NOMO-1 (cell line): ENCODE results near the gene MORN1.

Experiments
- DNase-seq, 2 experiments: peaks; one replicate each; lab custom pipeline; 2025; ENCODE audit not compliant: unreplicated experiment in 2 of 2; lab: John Stamatoyannopoulos, UW

MORN1 gene

DNA sequence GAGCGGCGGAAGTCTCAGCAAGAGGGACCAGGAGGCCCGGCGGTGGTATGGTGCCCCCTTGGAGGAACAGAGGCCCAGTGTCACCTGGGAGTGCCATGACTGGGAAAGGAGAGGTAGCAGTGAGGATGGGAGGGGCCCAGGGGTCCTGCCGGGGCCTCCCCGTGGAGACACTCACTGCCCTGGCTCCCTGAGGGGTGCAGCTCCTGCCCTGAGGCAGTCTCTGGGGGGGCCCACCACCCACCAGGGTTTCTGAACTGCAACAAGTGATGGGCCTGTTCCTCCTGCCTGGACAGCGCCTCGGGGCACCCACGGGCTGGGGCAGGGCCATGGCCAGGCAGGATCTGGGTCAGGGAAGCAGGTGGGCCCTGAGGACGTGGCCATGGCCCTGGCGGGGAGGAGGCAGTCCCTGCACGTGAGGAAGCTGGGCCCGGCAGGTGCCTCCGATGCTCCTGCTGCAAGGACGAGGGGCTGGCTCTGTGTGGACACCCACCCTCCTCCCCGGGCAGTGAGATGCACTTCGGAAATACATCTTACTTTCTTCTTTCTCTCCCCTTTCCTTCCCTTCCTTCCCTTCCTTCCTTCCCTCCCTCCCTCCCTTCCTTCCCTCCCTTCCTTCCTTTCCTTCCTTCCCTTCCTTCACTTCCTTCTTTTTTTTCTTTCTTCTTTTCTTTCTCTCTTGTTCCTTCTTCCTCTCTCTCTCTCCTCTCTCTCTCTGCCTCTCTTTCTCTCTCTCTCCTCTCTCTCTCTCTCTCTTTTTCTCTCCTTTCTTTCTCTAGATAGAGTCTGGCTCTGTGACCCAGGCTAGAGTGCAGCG is 66.6 kb downstream of the MORN1 start:
- DNase-seq = no peak

- no peak for DNase-seq
Observed at GRCh38 chr1:2323451-2323974, 67.8 kb downstream of the MORN1 start.

- no peak for DNase-seq
Observed at GRCh38 chr1:2322581-2323211, 68.7 kb downstream of the MORN1 start.

GRCh38 chr1:2322065-2322571 is 69.2 kb downstream of the MORN1 start:
- no peak for DNase-seq

DNA sequence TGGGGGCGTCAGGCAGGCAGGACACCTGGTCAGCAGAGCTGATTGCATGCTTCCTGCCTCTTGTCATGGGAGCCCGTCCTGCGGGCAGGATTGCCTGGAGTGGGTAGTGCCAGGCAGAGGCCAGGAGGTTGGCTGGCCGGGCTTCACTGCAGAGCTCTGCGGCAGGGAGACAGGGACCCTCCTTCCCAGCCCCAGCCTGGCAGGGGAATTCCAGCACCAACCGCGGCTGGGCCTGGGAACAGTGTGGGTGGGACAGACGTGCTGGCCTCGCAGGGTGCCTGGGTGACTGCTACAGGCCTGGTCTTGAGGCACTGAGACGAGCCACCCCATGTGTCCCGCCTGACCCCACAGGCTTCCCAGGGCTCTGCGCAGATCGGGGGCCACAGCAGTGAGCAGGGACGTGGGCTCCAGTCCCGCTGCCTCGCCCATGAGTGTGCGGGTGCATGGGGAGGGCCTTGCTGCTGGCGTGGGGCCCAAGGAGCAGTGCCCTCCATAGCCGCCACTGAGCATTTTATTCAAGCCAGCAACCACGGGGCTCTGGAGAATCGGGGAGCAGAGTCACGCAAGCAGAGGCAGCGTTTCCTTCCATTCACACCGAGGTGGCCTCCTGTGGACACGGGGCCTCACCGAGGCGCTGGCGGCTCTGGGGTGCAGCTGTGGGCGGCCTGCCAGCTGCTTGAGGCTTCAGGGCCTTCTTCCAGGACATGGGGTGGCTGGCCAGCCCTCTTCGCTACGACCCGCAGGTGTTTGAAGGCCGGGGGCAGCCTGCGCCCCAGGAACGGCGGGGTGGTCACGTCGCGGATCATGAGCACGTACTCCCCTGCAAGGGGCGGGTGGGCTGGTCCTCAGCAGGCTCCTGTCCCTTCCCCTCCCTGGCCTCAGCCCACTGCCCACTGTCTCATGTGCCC is 70.3 kb downstream of the MORN1 start:
- DNase-seq = no peak

DNA sequence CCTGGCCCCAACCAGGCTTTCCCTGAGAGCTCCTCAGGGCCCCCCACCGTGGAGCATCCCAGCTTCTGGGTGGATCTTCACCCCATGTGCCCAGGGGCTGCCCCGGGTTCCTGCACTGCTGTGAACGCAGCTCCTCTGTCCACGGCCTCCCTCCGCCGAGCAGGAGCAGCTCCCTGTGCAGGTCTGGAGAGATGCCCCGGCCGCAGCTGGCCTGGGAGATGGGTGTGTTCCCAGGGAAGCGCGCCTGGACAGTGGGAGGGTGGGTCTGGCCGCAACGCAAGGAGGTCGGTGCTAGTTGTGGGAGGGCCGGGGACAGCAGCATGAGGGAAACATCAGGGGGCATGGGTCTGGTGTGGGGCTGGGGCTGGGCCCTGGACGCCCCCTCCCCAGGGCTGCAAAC is 71.3 kb downstream of the MORN1 start:
- no peak for DNase-seq

- DNase-seq = no peak
Observed at GRCh38 chr1:2319291-2319690, 72.1 kb downstream of the MORN1 start.

DNA sequence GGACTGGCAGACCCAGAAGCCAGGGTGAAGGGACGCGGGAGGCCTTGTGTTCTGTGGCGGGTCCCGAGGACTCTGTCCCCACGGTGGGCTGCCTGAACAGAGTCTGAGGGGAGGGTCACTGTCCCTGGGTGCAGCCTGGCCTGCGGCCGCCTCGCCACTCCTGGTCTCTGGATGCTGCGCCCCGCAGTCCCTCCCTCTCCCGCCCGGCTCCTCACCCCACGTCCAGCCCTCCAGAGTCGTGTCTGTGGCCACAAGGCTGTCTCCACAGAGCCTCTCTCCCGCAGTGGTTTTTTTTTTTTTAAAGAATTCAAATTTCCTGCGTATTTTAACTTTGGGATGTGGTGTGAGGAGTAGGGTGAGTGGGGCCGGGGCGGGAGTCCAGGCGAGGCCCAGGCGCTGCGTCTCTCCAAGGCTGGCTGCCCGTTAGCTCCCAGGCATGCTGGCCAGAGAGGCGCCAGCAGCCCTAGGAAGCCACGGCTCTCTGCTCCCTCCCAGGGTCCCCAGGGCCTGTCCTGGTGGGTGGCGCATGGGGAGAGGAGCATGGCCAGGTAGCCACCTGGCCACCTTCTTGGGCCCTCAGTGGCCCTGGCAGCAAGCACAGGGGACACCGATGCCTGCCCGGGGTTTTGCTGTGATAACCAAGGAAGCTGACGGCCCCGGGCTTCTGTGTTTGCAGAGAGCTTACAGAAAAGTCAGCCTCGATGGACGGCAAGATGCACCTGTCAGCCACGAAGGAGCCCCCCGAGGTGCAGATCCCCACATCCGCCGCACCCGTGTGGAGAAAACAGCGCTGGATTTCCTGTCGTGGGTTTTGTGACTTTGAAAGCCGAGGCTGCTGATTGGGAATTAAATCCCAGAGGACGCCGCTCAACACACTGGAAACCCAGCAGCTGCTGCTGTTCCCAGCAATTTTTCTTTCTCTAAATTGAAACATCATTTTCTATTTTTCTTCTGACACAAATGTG is 72.8 kb downstream of the MORN1 start:
- no peak for DNase-seq

DNA sequence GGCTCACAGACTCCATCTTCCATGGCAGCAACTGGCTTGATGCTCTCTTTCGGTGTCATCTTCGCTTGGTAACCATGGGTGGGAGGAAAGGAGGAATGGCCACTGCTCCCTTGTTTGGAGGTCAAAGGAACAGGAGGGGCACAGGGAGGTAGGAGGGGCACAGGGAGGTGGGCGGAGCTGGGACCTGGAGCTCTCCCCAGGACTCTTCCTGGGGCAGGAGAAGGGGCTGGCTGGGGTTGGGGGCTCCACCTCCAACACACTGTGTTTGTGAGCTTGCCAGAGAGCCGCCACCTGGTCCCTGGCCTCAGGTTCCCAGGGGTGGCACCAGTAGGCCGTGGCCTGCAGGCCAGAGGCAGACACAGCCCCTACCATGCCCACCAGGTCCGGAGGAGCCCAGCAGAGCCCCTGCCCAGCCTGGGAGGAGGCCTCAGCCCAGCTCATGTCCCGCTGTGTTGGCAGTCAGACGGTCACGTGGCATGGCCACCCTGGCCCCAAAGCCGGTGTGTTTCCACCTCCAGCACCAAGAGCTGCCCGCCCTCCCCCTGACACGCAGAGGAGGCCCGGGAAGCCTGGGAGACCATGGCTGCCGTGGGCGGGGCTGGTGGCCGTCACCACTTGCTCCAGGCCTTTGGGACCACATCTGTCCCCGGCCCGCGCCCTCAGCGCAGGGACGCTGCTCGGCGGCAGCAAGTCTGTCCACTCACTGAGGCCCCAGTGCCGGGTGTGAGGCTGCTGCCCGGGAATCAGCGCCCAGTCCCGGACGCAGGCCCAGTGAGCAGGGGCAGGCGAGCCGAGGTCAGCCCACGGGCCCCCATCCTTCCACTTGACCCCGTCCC is 73.9 kb downstream of the MORN1 start:
- no peak for DNase-seq

DNA sequence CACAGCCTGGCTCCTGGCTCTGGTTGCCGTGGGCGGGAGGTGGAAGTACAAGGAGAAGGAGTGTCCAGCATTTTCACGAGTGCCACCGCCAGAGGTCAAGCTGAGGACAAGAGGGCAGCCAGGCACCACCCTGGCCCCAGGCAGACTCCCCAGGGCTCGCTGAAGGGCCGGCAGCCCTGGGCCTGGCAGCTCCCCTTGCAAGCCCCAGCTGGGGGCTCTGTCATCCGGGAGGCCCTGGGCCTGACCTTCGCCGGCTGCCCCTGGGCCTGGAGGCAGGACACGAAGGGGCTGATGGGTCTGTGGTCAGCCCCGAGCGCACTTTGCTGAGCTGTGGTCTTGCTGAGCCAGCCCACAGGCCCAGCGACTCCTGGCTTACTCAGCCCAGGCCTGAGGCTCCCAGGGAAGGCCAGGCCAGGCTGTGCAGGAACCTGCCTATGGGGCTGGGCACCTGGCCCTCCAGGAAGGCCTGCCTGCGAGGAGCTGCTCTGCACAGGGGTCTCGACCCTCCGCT is 74.8 kb downstream of the MORN1 start:
- no peak for DNase-seq

GRCh38 chr1:2315674-2316450 is 75.5 kb downstream of the MORN1 start:
- no peak for DNase-seq

- peak in 1 of 2 experiments; percentile 21 for DNase-seq
Observed at GRCh38 chr1:2314803-2315673, 76.3 kb downstream of the MORN1 start.

- no peak for DNase-seq
Observed at GRCh38 chr1:2314273-2314802, 77.0 kb downstream of the MORN1 start.

DNA sequence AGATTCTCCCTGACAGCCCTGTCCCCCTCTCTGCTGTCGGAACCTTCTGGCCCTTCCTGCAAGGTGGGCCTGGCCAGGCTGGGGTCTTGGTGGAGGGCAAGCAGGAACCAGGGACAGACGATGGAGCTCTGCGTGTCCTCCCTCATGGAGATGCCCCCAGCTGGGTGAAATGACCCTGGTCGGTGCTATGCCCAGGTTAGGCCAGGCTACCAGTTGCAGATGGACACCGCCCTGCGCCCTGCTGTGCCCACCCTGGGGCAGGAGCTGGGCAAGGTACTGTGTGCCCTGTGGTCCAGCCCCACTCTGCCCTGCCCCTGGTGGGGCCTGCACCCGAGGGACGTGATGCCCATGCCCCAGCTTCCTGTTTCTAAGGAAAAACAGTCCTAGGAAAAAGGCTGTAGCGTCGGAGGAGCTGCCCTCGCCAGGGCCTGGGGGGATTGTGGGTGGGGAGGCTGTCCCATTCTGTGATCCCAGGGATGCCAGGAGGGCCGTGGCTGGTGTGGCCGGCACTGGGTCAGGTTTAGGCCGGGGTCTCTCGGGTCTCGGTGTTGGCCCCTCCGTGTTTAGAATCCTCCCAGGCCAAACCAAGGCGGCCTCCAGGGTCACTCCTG is 77.6 kb downstream of the MORN1 start:
- no peak for DNase-seq

GRCh38 chr1:2312515-2313301 is 78.6 kb downstream of the MORN1 start:
- no peak for DNase-seq

- no peak for DNase-seq
Observed at GRCh38 chr1:2312160-2312514, 79.2 kb downstream of the MORN1 start.
